Uterus (tissue), 4 donors: Measurements from ENCODE around the gene AP2A1. TPM values are rescaled to one million over a fixed set of nuclear protein-coding genes. Genes with fewer than 3 reads are reported as not detected.

Source experiments
- DNase-seq, 2 donors: peaks; one replicate each; pipeline ENCODE4 v3.0.0-alpha.2; 2019 to 2020
- H3K27ac ChIP-seq, 2 donors: fragments of 200-600 bp; sonication (generic); 1 replicate in 1 of 2; 2 replicates in 1 of 2; pipeline ENCODE4 v1.5.1; 2016 to 2018
- H3K27me3 ChIP-seq, 2 donors: fragments of 200-600 bp; sonication (generic); one replicate each; pipeline ENCODE4 v1.5.1; 2018 to 2019; ENCODE audit warnings: control low read depth in 1 of 2
- H3K36me3 ChIP-seq, 2 donors: fragments of 200-600 bp; sonication (generic); one replicate each; pipeline ENCODE4 v1.5.1; 2019; ENCODE audit warnings: control low read depth in 1 of 2
- H3K4me1 ChIP-seq, 2 donors: fragments of 200-600 bp; sonication (generic); one replicate each; pipeline ENCODE4 v1.5.1; 2018 to 2019; ENCODE audit warnings: control low read depth in 1 of 2
- H3K4me3 ChIP-seq, 2 donors: fragments of 200-600 bp; sonication (generic); 1 replicate in 1 of 2; 2 replicates in 1 of 2; pipeline ENCODE4 v1.5.1; 2018 to 2019; ENCODE audit warnings: mild to moderate bottlenecking in 1 of 2
- H3K9me3 ChIP-seq, 2 donors: fragments of 200-600 bp; sonication (generic); one replicate each; pipeline ENCODE4 v1.5.1; 2019; ENCODE audit warnings: control low read depth in 1 of 2
- POLR2A ChIP-seq, 2 donors: fragments of 450-650 bp; IDR thresholded peaks; one replicate each; pipeline ENCODE4 v1.6.1; 2016; ENCODE audit warnings: antibody characterized with exemption in 2 of 2, mild to moderate bottlenecking in 1 of 2, moderate library complexity in 1 of 2
- intact Hi-C: fragments of 100-400 bp; cut with DNase I; formaldehyde crosslinking; loops from one replicate; pipeline ENCODE4 v1.15.1; 2023; ENCODE audit warnings: low total_unique reads
- total RNA-seq, 4 donors: library from RNA; depleted of rRNA in 3 of 4; stranded (reverse); fragments of >200 nt in 3 of 4; gene quantifications; one replicate each; pipeline versions ENCODE4 v1.1.0 to v1.2.4, GENCODE V29; 2014 to 2023
- TF ChIP-seq, protein P1 (sequence below), 4 experiments: fragments of 200-600 bp in 2 of 4; fragments of 450-650 bp in 2 of 4; sonication (generic) in 2 of 4; IDR thresholded peaks; one replicate each; pipeline ENCODE4 v1.5.1; 2016 to 2019; ENCODE audit warnings: antibody characterized with exemption in 4 of 4, mild to moderate bottlenecking in 2 of 4, moderate library complexity in 1 of 4
- donor health status: DM: yes; HTN: yes; CAD: no.

AP2A1 gene
- total RNA-seq, 4 donors from 2014 or later: 47.1 to 114 (median 54.7) TPM

DNA sequence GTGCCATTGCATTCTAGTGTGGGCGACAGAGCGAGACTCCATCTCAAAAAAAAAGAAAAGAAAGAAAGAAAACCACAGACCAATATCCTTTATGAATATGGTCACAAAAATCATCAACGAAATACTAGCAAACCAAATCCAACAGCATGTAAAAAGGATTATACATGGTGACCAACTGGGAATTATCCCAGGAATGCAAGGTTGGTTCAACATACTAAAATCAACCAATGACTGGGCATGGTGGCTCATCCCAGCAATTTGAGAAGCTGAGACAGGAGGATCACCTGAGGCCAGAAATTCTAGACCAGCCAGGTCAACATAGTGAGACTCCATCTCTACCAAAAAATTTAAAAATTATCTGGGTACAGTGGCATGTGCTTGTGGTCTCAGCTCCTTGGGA is 10.8 kb upstream of the AP2A1 start:
- no peak for DNase-seq
- TF ChIP-seq, protein P1, sequence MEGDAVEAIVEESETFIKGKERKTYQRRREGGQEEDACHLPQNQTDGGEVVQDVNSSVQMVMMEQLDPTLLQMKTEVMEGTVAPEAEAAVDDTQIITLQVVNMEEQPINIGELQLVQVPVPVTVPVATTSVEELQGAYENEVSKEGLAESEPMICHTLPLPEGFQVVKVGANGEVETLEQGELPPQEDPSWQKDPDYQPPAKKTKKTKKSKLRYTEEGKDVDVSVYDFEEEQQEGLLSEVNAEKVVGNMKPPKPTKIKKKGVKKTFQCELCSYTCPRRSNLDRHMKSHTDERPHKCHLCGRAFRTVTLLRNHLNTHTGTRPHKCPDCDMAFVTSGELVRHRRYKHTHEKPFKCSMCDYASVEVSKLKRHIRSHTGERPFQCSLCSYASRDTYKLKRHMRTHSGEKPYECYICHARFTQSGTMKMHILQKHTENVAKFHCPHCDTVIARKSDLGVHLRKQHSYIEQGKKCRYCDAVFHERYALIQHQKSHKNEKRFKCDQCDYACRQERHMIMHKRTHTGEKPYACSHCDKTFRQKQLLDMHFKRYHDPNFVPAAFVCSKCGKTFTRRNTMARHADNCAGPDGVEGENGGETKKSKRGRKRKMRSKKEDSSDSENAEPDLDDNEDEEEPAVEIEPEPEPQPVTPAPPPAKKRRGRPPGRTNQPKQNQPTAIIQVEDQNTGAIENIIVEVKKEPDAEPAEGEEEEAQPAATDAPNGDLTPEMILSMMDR (IDR thresholded peaks at IDR 0.05): no peak
- no peak for TF ChIP-seq POLR2A (IDR thresholded peaks at IDR 0.05)
- Histone ChIP-seq H3K27me3 (no peaks in the 10 kb centered on the region), H3K9me3 (no peaks in the 10 kb centered on the region), H3K4me1 (no peaks in the 10 kb centered on the region), H3K27ac (no peak overlapping the region), H3K36me3 (no peaks in the 10 kb centered on the region), H3K4me3 (no peak overlapping the region)
- intact Hi-C loops: no loop called here

DNA sequence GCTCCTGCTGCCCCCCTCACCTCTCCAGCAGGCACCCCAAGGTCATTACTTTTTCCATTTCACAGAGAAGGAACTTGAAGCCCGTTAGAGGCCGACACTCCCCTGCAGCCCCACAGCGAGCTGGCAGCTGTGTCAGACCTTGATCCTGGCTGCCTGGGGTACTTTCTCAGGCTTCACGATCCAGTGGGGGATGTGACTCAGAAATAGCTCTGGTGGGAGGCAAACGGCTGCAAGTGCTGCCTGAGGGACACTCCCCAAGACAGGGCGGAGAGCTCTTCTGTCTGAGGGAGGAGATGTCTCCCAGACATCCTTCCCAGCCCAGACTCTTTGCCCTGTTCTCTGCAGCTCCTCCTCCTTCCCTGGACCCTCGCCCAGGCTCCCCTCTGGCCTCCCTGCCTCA is 8.5 kb upstream of the AP2A1 start:
- no peak for DNase-seq
- Histone ChIP-seq H3K36me3 (no peaks in the 10 kb centered on the region), H3K4me3 (no peak overlapping the region), H3K4me1 (peaks cover 0 to 3% of the 10 kb centered on the region in 2 donors), H3K9me3 (no peaks in the 10 kb centered on the region), H3K27me3 (no peaks in the 10 kb centered on the region), H3K27ac (peak overlapping the region in 1 of 2 donors; percentile 47)
- TF ChIP-seq POLR2A (IDR thresholded peaks at IDR 0.05): no peak
- TF ChIP-seq, protein P1 (IDR thresholded peaks at IDR 0.05): no peak
- intact Hi-C loops: no loop called here

DNA sequence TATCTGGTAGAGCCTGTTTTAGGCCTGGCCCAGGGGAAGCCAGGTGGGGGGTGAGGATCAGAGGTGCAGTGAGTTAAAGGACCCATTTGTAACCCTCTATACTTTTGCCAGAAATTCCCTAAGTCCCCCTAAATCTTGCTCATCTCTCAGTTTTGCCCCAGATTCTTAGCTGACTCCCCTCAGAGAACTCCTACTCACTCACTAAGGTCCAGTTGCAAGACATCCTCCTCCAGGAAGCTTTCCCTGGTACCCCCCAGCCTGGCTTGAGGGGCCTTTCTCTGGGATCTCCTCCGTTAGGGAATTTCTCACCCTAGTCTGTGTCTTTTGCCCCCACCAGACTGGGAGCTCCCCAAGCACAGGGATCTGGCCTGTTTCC is 5.6 kb upstream of the AP2A1 start:
- TF ChIP-seq, protein P1 (IDR thresholded peaks at IDR 0.05): no peak
- no peak for TF ChIP-seq POLR2A (IDR thresholded peaks at IDR 0.05)
- H3K4me1 ChIP-seq: peaks cover 0 to 3% of the 10 kb centered on the region in 2 donors
- H3K4me3 ChIP-seq: no peak overlapping the region
- no peaks in the 10 kb centered on the region for H3K9me3 ChIP-seq
- intact Hi-C loops: no loop called here
- DNase-seq: no peak
- H3K27ac ChIP-seq: peak overlapping the region; percentile 81 to 82
- H3K27me3 ChIP-seq: no peaks in the 10 kb centered on the region
- H3K36me3 ChIP-seq: no peaks in the 10 kb centered on the region

- peak; percentile 58 to 64 for DNase-seq
- Histone ChIP-seq H3K27me3 (no peaks in the 10 kb centered on the region), H3K4me3 (no peak overlapping the region), H3K36me3 (no peaks in the 10 kb centered on the region), H3K27ac (peak overlapping the region; percentile 81 to 82), H3K9me3 (no peaks in the 10 kb centered on the region), H3K4me1 (peaks cover 0 to 3% of the 10 kb centered on the region in 2 donors)
- intact Hi-C loops: no loop called here
- TF ChIP-seq POLR2A (IDR thresholded peaks at IDR 0.05): no peak
- TF ChIP-seq, protein P1 (IDR thresholded peaks at IDR 0.05): peak; percentile 29 to 51 (median 38)
Observed at GRCh38 chr19:49761625-49762311, 5.0 kb upstream of the AP2A1 start.

DNA sequence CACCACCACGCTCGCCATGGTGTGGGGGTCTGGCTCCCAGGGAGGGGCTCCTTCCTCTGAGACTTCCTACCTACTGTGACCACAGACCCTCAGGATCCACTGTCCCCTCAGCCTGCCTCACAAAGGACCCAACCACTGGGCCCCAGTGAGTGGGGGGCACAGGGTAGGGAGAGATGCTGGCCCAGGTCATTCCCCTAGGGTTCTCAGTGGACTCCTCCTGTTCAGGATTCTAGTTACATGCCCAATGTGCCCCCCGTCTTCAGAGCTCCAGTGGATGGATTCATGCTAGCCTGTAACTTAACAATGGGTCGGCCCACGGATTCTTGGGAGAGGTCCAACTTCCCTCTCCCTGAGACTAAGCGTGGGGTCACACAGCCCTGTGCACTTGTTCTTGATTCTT is 3.6 kb upstream of the AP2A1 start, which contains the start of gene TSKS:
Gene TSKS (minus strand): TSS at position 77 of the 400 bp plus-strand sequence. CDS start 59 bp downstream, at position 18.
- Histone ChIP-seq H3K27me3 (no peaks in the 10 kb centered on the region), H3K4me3 (no peak within 1 kb of the TSS), H3K9me3 (no peaks in the 10 kb centered on the region), H3K27ac (peak within 1 kb of the TSS; percentile 81 to 82), H3K36me3 (no peaks in the 10 kb centered on the region), H3K4me1 (peaks cover 0 to 7% of the 10 kb centered on the region in 2 donors)
- intact Hi-C loops: no loop called here
- no peak for TF ChIP-seq POLR2A (IDR thresholded peaks at IDR 0.05)
- TF ChIP-seq, protein P1 (IDR thresholded peaks at IDR 0.05): no peak
- no peak for DNase-seq
